GM20000 (cell line): ENCODE data around the gene GSTO1.

Experiments used
- DNase-seq: peaks from one replicate; pipeline ENCODE4 v3.0.0; 2012; ENCODE audit warnings: low spot score
- CTCF ChIP-seq: IDR thresholded peaks from 2 replicates; pipeline ENCODE4 v1.5.1; 2012; ENCODE audit warnings: mild to moderate bottlenecking, control low read depth; ENCODE audit errors: extremely low read depth, missing control alignments

Gene GSTO1

GRCh38 chr10:104268405-104268712 lies 13.7 kb downstream of the GSTO1 start:
- TF ChIP-seq CTCF, result no peak
- no peak for DNase-seq

- DNase-seq, result peak; percentile 99
- no peak for TF ChIP-seq CTCF
Measured at GRCh38 chr10:104268713-104269645, 14.3 kb downstream of the GSTO1 start, which contains the start of gene GSTO2. Gene GSTO2 (plus strand): TSS chr10:104269184. CDS start chr10:104274916, 5,732 bp downstream.

- DNase-seq, result no peak
- TF ChIP-seq CTCF, result no peak
Measured at GRCh38 chr10:104273286-104273685, 18.6 kb downstream of the GSTO1 start.

- TF ChIP-seq CTCF, result no peak
- no peak for DNase-seq
Measured at GRCh38 chr10:104273899-104274575, 19.3 kb downstream of the GSTO1 start.

GRCh38 chr10:104274762-104275721 lies 20.4 kb downstream of the GSTO1 start:
- TF ChIP-seq CTCF, result peak; percentile 92
- peak; percentile 58 for DNase-seq

- no peak for TF ChIP-seq CTCF
- DNase-seq, result no peak
Measured at GRCh38 chr10:104276192-104276591, 21.5 kb downstream of the GSTO1 start.
